D721Med (cell line): ENCODE results near the gene NBPF1.
"Not testable (repeated sequence)": the region's sequence is repeated elsewhere in the genome, so short reads cannot be mapped to it uniquely, and the experiment has no call there.

Experiments
- DNase-seq: peaks from one replicate; pipeline ENCODE4 v3.0.0; 2011; ENCODE audit warnings: low spot score; ENCODE audit not compliant: insufficient read length
- FAIRE-seq: peaks from 2 replicates; lab custom pipeline; 2011; peaks lifted over from hg19 to GRCh38; lab: Jason Lieb, UNC
- TF ChIP-seq, protein P1 (sequence below): IDR thresholded peaks from 2 replicates; pipeline ENCODE4 v1.5.1; 2012; ENCODE audit warnings: mild to moderate bottlenecking, control low read depth; ENCODE audit not compliant: insufficient read depth; ENCODE audit errors: missing control alignments

Gene NBPF1

DNA sequence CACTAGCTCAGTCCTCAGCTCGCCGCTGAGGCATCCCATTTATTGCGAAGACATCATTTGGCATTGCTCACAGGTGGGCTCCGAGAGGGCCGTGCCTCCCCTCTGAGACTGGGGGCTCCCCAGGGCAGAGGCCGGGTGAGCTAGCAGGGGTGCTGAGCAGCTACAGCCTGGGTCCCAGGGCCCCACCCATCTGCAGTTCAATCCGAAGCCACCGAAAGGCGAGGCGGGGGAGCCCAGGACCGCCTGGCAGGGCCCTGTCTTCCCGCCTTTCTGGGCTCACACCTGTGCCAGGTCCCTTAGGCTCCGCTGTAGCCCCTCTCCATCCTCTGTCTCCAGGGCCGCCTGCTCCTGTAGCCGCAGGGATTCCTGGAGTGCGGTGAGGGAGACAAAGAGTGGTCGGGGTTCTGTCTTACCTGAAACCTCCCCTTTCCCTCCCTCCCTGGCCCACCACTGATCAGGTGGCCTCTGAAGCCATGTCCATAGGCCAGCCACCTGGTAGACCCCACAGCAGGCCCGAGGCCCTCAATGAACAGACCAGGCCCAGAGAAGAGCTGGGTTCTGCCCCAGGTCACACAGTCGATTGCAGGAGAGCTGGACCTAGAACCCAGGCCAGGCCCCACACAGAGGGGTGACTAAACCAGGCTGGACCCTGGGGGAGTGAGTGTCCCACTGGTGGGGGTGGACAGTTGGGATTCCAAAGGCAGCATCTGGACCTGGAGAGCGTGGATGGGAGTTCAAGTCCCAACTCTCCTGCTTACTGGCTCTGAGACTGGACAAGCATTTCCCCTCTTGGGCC is 18.1 kb upstream of the NBPF1 start:
- DNase-seq: no peak
- no peak for FAIRE-seq

DNA sequence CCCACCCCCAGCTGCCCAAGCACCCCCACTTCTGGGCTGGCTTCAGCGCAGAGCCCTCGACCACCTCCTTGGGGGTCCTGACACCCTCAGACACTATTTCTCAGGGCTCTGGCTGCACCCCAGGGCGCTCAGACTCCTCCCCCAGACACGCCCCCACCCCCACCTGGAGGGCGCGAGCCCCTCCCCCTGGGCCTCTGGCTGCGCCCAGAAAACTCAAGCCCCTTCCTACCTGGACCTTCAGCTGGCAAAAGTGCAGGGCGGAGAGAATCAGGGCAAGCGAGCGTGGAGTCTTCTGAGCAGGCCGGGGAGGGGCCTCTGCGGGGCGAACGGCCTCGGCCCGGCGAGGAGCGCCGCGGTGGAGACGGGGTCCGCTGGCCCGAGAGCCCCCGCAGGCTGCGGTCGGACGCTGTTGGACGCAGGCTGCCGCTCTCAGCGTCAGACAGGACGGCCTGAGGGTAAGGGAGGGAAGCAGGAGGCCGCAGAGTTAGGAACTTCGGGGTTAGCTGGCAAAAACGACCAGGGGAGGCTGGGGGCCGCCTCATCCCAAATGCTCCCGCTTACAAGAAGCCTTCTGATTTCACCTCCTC is 17.4 kb upstream of the NBPF1 start:
- FAIRE-seq: no peak
- TF ChIP-seq, protein P1, sequence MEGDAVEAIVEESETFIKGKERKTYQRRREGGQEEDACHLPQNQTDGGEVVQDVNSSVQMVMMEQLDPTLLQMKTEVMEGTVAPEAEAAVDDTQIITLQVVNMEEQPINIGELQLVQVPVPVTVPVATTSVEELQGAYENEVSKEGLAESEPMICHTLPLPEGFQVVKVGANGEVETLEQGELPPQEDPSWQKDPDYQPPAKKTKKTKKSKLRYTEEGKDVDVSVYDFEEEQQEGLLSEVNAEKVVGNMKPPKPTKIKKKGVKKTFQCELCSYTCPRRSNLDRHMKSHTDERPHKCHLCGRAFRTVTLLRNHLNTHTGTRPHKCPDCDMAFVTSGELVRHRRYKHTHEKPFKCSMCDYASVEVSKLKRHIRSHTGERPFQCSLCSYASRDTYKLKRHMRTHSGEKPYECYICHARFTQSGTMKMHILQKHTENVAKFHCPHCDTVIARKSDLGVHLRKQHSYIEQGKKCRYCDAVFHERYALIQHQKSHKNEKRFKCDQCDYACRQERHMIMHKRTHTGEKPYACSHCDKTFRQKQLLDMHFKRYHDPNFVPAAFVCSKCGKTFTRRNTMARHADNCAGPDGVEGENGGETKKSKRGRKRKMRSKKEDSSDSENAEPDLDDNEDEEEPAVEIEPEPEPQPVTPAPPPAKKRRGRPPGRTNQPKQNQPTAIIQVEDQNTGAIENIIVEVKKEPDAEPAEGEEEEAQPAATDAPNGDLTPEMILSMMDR: no peak
- DNase-seq: no peak

More for the DNA sequence above, 18.1 kb upstream of the NBPF1 start:
- TF ChIP-seq, protein P1: no peak

DNA sequence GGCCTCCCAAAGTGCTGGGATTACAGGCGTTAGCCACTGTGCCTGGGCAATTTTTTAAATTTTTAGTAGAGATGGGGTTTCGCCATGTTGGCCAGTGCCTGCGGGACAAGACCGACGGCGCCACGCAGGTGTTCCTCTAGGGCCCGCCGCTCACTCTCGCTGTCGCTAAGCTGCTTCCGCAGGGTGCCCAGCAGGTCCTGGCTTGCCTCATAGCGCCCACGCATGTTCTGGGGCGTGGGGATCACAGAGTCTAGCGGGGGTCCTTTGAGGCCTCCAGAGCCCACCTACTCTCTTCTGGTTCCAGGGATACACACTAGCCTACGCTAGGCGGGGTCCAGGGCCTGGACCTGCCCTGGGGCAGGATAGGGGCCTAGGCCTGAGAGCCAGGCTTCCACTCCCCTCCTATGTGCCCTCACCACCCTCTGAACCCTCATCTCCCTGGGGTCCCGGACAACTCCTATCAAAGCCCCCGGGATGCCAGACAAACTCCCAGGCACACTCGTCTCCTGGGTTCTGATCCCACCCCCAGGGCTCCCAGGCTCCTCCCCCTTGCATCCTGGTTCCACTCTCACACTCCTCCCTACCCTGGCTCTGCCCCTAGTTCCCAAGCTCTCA is 16.7 kb upstream of the NBPF1 start:
- FAIRE-seq, DNase-seq: not testable (repeated sequence)

DNA sequence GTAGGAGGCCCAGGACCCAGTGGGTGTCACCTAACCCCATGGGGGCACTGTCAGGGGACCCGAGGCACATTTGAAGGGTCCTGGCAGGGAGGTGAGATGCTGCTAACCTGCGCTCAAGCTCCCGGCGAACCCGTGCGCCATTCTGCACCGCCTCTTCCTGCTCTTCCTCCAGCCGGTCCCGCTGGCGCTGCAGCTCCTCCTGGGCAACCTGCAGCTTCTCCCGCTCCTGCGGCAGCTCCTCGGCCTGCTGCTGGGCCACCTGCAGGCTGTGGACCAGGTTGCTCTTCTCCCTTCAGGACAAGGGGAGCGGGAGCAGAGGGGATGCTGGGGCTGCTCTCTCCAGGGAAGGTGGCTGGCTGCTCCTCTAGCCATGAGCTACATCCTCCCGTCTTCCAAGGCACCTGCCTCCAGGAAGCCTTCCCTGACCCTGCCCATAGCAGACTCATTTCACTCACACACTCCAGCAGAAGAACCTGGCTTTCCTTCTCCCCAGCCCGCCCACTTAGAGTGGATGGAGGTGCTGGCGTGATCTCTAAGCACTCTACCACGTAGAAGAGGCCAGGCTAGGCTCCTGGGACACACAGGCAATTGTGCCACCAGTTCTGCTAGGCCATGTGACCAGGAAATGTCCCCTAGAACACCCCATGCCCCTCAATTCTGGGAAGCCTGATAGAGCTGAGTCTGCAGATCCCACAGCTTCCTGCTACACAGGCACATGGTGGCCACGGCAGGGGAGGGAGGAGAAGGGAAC is 15.2 kb upstream of the NBPF1 start:
- no peak for FAIRE-seq
- TF ChIP-seq, protein P1: no peak
- no peak for DNase-seq

DNA sequence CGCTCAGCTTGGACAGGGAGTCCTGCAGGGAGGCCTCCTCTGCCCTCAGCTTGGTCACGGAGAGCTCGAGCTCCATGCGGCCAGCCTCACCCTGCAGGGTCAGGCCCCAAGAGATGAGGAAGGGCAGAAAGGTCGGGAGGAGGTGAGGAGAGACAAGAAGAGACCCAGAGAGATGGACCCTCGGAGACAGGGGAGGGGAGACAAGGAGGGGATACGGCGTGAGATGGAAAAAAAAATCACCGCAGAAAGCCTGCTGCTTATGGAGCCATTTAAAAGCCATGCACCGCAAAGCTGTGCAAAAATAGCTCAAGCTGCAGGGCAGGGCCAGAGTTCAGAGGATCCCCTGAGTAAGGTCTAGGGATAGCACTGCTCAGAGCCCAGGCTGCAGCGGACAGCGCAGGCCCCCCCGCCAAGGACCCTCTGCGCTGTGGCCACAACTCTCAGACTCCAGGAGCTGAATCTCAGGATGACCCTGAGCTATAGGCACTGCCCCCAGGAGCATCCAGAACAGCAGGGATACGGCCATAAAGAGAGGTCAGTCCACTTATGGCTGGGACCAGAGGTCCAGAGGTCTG is 13.1 kb upstream of the NBPF1 start:
- not testable (repeated sequence) for DNase-seq, FAIRE-seq

DNA sequence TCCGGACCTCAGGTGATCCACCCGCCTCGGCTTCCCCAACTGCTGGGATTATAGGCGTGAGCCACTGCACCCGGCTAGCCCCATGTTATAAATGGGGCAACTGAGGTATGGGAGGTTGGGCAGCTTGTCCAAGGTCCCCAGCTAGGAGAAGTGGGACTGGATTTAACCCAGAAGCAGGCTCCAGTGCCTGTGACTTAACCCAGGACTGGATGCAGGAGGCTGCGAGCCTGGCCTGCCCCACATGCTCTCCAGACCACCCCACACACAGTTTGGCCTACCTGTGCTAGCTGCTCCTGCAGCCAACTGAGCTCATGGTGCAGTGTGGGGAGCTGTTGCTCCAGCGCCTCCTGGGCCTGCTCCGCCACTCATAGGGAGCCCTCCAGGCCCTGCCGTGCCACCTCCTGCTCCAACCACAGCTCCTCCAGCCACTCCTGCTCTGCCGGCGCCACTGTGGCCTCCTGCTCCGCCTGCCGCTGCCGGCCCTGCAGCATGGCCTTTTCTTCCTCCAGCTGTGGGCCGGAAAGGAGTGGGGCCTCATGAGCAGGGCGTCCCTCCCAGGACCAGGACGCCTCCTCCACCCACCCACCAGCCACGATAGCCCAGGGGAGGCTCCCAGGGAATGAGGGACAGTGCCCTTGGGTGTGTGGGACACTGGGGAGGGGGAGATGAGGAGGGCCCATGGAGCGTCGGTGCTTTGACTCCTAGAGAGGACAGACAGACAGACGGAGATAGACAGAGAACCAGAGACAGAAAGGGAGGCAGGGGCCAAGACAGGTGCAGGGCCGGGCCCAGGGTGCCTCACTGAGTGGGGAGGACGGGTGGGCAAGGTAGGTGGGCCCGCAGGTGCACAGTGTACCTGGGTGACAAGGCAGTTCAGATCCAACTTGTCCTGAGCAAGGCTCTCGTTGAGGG is 12.4 kb upstream of the NBPF1 start:
- FAIRE-seq (no peak), DNase-seq (no peak)
- TF ChIP-seq, protein P1: no peak

DNA sequence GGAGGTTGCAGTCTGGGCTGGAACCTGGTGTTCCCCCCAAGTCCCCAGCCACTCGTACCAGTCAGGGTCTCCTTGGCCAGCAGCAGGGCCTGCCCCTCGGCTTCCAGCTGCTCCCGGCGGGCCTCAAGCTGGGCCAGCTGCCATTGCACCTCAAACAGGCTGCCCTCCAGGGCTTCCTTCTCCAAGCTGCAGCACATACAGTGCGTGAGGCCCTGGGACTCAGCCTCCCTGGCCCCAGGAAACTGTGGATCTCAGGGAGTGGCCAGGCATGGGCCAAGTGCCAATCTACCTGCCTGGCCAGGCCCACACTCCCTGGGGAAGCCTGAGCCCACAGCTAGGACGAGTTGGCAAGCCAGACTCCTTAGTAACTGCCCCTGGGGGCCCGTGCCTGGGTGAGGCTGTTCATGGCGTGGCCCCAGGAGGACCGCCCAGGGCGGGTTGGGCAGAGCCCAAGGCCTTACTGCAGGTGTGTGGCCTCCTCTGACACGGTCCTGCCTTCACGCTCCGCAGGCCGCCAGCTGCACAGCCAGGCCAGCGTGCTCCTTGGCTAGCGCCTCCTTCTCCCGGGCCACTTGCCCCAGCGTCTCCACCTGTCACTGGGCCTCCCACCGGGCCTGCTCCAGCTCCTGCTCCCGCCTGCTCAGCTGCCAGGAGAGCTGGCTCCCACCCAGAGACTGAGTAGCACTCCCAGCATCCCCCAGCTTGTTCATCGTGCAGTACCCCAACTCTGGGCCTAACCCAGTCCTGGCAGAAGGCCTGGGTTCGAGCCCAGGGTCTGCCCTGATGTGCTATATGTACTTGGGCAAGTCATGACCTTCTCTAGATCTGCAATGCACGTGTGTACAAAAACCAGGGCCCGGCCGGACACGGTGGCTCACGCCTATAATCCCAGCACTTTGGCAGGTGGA is 10.7 kb upstream of the NBPF1 start:
- not testable (repeated sequence) for DNase-seq, FAIRE-seq

DNA sequence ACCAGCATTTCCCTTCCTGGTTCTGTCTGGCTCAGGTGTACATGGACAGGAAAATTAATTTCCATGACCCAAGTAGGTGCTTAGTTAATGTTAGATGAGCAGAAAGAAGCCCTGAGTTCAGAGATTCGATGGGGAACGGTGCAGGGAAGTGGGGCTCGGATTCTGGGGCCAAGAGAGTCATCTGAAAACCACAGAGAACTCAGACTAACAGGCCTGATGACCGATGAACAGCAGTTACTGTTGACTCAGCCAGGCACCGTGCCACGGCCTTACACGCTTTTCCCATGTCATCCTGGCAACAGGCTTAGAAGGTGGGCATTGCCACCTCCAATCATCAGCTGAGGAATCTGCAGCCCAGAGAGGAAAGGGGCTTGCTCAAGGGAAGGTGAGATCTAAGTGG is 10.0 kb upstream of the NBPF1 start:
- not testable (repeated sequence) for DNase-seq, FAIRE-seq

DNA sequence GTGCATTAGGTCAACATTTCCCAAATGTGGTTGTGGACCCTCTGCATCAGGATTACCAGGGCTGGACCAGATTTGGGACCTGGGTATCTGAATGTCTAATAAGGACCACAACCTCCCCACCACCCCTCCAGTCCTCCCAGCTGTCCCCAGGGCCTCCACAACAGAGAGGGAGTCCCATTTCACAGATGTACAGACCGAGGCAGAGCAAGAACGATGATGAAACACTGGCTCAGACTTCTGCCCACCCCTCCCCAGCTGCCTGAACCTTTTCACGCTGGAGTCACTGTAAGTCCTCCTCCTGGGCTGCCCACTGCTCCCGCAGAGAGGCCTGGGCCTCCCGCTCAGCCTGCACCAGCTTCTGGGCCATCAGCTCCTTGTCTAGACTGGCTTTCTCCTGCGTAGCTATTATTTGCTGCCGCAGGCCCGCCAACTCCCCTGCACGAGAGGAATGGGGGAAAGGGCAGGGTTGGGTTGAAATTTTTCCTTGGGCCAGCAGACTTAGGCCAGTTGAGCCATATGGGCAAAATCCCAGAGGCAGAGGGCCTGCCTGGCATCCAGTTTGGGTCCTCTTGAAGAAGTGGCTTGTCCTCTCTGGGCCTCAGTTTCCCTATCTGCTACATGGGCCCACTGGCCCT is 8.4 kb upstream of the NBPF1 start:
- FAIRE-seq, DNase-seq: not testable (repeated sequence)
